AG20443 (cell line): ENCODE measurements around the gene PHLPP1.
"Not testable (repeated sequence)": the region's sequence is repeated elsewhere in the genome, so short reads cannot be mapped to it uniquely, and the experiment has no call there.

Experiments
- DNase-seq: peaks from one replicate; pipeline ENCODE4 v3.0.0; 2012; ENCODE audit warnings: low spot score, mixed read lengths

PHLPP1 gene

DNA sequence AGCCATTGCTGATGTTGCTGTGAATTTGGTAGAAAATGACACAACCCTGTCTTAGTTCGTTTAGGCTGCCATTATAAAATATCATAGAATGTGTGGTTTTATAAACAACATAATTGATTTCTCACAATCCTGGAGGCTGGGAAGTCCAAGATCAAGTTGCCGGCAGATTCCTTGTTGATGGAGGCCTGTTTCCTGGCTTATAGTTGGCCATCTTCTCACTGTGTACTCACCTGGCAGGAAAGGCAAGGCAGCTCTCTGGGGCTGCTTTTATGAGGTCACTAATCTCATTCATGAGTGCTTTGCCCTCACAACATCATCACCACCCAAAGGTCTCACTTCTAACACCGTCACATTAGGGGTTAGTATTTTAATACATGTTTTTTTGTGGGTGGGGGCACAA, 58.4 kb downstream of the PHLPP1 start:
- DNase-seq: no peak

DNA sequence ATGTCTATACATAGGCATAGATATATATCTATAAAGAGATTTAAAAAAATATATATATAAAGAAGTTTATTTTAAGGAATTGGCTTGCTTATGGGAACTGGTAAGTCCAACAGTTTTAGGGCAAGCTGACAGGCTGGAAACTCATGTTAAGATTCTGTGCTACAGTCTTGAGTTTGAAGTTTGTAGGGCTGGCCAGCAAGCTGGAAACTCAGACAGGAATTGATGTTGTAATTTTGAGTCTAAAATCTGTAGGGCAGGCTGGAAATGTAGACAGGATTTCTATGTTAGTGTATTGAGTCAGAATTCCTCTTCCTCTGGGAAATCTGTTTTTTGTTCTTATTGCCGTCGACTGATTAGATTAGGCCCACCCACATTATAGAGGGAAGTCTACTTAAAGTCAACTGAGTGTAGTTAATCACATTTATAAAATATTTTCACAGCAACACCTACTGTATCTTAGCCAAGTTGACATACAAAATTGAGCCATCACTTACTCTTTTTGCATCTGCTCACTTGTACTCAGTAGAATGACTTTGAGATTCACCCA, 60.8 kb downstream of the PHLPP1 start:
- DNase-seq: no peak

DNA sequence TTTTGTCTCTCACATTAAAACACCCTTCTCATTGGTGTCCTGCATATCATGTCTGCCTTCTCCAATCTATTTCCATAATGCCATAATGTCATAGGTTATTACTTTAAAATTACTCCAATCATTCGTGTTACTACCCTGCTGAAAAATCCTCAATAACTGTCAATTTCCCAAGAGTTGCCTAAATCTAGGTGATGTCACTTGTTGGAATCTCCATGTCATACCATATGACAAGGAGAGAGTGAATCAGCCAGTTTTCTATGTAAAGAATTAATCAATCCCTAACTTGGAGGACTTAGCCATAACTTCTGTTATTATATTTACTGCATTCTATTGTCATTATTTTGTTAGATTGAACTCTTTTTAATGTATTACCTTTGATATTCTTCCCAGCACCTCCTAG, 62.5 kb downstream of the PHLPP1 start:
- no peak for DNase-seq

- no peak for DNase-seq
Measured at GRCh38 chr18:62778976-62779869, 63.9 kb downstream of the PHLPP1 start.

DNA sequence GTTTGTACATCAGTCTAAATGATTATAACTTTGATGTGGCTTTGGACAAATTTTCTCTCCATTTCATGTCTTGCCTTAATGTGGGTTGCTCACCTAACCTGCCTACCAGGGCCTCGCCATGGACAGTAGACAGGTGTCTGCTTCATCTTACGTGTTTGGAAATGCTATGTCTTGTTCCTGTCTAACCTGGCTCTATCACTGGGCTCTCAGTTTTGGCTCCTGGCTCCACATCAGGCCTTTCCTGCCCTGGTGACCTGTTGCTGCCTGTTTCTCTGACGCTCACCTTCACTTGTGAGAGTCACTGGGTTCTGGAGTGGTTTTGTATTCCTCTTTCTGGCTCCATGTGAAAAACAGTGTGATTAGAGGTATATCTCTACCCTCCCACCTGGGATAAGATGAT, 65.9 kb downstream of the PHLPP1 start:
- no peak for DNase-seq

- DNase-seq: peak; percentile 68
Measured at GRCh38 chr18:62781893-62782292, 66.6 kb downstream of the PHLPP1 start.

GRCh38 chr18:62784338-62784965, 69.1 kb downstream of the PHLPP1 start:
- DNase-seq: no peak

DNA sequence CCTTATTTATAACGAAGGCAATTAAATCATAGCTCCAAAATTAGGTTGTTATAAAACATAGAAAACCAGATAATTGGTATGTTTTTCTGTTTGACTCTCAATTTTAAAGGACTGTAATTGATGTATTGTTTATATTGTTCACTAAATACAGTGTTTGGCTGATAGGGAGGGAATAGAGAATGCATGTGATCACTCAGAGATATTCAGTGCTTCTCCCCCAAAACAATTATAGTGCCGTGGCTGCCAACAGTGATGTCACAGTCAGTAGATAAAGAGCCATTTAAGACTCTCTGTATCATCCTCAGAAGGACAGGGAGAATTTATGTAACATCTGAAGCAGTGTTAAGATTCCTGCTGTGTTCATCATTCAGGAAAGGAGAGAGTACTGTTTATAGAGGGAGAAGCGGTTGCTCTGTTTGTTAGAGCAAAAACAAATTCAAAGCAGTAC, 69.6 kb downstream of the PHLPP1 start:
- peak; percentile 11 for DNase-seq

DNA sequence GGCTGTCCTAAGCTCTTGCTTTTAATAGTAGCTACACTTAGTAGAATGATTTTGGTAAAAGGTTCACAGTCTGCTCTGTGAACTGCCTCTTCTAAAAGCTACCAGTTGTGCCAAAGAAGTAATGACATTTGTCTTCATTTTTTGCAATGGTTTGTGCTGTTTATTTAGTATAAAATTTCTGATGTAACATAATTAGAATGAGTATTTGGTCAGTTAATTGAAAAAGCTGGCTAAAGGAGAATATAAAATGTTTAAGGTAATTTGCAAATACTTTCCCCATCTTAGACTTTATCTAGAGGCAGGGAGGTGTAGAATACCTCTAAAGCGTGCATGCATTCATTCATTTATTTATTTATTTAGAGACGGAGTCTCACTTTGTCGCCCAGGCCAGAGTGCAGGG, 71.3 kb downstream of the PHLPP1 start:
- no peak for DNase-seq

- DNase-seq: no peak
Measured at GRCh38 chr18:62788111-62788510, 72.8 kb downstream of the PHLPP1 start.

GRCh38 chr18:62788876-62789275, 73.5 kb downstream of the PHLPP1 start:
- DNase-seq: no peak

DNA sequence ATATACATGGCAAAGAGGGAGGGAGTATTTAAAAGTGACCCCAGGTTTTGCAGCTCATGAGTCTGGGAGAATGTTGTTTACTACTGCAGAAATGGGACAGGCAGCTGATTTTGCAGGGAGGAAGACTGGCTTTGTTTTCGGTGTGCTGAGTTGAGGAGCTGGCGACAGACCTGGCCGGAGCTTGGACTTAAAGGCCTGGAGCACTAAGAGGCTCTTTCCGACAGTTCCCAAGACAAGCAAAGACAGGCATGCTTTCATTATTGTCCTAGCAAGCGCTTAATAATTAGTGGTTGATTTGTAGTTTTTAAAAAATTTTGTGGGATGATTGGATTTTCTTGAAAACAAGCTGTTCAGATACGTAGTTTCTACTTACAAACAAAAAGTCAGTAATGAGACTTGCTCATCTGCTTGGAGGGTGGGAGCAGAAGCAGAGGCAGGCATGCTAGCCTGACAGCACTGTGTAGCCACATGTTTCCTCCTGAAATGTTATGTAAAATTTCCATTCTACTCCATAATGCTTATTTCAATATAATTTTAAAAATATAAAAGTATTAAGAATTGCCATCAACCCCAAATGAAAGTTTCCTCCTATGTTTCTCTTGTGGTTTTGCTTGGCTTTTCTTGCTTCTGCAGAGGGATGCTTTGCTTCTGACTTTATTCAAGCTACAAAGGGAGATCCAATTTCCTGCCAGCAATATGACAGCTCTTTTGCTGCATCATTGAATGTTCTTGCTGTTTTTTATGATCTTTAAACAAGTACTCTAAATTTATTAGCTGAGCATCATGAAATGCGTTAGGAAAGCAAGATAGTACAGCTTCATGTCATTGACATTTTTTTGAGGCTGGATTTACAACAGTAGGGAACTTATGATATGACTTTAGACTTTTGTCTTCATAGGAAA, 75.8 kb downstream of the PHLPP1 start:
- peak; percentile 25 for DNase-seq

GRCh38 chr18:62792016-62792415, 76.7 kb downstream of the PHLPP1 start:
- no peak for DNase-seq

GRCh38 chr18:62795813-62796212, 80.5 kb downstream of the PHLPP1 start:
- no peak for DNase-seq

DNA sequence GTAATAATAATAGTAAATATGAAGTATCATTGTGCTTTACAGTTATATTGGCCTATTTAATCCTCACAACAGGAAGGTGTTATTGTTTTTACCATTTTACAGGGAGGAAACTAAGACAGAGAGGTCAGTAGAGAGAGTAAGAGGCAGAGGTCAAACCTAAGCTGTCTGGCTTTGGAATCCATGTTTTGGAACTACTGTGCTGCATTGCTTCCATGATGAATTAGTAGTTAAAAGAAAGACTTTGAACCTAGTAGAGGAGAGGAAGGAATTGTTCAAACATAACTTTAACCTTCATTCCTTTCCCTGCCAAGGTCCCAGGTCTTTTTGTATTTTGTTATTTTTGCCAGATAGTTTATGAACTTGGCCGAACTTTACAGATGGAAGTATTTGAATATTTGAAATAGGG, 80.9 kb downstream of the PHLPP1 start:
- DNase-seq: no peak

- DNase-seq: no peak
Measured at GRCh38 chr18:62797329-62797728, 82.0 kb downstream of the PHLPP1 start.

DNA sequence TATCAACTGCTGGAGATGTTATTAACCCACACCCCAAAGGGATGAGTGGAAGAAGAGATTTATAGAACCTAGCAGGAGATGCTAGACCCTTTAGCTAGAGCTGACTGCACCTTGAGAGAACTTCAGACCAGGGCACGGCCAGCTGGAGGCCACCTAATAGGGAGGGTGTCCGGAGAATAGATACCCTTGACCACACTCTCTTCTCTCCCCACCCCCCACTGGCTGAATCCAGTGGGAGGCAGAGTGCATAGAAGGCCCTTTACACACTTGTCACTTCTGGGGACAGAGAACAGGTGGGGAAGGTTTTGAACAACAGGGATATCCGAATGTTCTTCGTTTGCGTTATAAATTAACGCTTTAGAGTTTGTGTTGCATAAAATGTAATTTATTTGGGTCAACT, 84.6 kb downstream of the PHLPP1 start:
- no peak for DNase-seq

GRCh38 chr18:62802523-62802922, 87.2 kb downstream of the PHLPP1 start:
- no peak for DNase-seq

GRCh38 chr18:62807396-62807795, 92.1 kb downstream of the PHLPP1 start:
- no peak for DNase-seq

DNA sequence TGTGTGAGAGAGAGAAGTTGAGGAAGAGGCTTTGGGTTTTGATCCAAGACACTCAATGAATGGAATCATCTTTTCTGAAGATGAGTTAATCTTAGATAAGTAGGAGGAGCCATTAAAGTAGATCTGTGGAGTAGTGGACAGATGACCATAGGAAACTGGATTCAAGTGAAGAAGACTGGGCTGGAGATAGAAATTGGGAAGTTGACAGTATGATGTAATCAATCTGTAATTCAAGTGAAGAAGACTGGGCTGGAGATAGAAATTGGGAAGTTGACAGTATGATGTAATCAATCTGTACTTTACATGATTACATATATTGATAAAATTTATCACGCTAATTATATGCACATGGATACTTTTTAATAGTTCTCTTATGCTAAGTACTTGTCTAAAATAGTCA, 92.8 kb downstream of the PHLPP1 start:
- no peak for DNase-seq

DNA sequence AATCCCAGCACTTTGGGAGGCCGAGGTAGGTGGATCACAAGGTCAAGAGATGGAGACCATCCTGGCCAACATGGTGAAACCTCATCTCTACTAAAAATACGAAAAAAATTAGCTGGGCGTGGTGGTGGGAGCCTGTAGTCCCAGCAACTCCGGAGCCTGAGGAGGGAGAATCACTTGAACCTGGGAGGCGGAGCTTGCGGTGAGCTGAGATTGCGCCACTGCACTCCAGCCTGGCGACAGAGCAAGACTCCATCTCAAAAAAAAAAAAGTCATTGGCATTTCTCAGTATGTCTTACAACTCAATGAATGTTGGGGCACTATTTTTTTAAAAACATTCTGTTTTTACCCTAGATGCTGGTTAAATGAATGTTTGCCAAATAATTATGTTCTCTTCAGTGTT, 94.1 kb downstream of the PHLPP1 start:
- DNase-seq: not testable (repeated sequence)

- DNase-seq: no peak
Measured at GRCh38 chr18:62809900-62810299, 94.6 kb downstream of the PHLPP1 start.
